ENCODE measurements around the gene ZNF283.

DNA sequence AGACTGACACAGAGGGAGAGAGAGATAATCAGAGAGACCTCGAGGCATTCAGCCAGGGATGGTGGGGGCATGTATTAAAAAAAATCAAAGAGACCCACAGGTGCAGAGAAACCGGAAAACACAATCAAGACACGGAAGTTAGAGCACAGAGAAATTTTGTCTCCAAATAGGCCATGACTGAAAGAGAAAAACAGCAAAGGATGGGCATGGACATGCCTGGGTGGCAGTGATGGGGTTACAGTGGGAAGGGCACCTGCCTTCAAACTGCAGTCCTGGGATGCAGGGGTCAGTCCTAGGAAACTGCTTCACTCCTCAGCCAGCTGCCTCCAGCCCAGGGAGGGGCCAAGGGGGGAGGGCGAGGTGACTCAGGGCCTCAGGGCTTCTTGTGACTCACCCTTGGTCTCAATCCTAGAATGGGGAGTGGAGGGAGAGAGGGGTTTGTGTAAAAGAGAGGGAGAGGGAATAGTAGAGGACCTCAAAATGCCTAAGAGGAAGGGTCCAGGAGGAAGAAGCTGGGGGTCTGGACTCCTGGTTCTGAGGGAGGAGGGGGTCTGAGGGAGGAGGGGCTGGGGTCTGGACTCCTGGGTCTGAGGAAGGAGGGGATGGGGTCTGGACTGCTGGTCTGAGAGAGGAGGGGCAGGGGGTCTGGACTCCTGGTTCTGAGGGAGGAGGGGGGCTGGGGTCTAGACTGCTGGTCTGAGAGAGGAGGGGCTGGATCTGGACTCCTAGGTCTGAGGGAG is 42.7 kb upstream of the ZNF283 start:
- TF ChIP-seq, protein P1, sequence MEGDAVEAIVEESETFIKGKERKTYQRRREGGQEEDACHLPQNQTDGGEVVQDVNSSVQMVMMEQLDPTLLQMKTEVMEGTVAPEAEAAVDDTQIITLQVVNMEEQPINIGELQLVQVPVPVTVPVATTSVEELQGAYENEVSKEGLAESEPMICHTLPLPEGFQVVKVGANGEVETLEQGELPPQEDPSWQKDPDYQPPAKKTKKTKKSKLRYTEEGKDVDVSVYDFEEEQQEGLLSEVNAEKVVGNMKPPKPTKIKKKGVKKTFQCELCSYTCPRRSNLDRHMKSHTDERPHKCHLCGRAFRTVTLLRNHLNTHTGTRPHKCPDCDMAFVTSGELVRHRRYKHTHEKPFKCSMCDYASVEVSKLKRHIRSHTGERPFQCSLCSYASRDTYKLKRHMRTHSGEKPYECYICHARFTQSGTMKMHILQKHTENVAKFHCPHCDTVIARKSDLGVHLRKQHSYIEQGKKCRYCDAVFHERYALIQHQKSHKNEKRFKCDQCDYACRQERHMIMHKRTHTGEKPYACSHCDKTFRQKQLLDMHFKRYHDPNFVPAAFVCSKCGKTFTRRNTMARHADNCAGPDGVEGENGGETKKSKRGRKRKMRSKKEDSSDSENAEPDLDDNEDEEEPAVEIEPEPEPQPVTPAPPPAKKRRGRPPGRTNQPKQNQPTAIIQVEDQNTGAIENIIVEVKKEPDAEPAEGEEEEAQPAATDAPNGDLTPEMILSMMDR (IDR thresholded peaks at IDR 0.05): no peak
- no peak for TF ChIP-seq POLR2A (IDR thresholded peaks at IDR 0.05)

Data from body of pancreas (tissue), 4 donors.